Stimulated activated naive CD8-positive, alpha-beta T cell treated with anti-CD3 and anti-CD28 coated beads, Interleukin-15, Interleukin-2, amounts not matched to agents 100 U/mL and 50 U/mL, for 24 hours (primary cell): Measurements from ENCODE around the gene COQ8A.

Experiments
- ATAC-seq: fragments of 150-1000 bp; cut with Tn5 transposase; one replicate; pipeline ENCODE4 v1.10.0; 2021
- DNase-seq: peaks from one replicate; pipeline ENCODE4 v3.0.0; 2021

The COQ8A gene

DNA sequence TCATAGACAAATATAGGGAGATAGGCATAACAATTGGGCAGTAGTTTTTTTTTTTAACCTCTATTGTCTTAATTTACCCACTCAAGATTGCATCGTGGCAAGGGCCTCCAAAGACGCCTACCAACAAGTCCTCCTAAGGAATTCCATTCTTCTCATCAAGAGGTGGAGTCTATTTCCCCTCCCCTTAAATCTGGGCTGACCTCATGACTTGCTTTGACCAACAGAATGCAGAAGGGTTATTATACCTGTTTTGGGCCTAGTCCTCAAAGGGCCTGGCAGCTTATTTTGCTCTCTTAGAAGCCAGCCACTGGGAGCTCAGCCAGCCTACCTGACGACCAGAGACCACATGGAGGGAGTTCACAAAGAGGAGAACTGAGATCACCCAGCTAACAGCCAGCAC is 92.3 kb downstream of the COQ8A start:
- ATAC-seq (no peak), DNase-seq (no peak)

DNA sequence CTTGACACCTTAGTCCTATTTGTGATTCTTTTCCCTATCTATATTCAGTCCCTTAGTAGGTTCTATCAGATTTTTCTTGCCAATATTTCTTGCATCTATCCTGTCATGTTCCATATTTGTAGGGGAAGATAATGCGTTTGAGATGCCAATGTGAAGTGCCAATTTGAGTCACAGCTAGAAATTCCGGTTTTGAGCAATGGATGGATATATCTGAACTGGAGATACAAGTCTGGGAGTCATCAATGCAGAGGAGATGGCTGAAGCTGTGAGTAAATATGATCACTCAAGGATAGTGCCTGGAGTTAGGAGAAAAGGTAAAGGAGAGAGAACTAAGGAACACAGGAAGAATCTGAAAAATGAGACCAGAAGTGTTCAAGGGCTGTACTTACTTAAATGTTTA is 93.8 kb downstream of the COQ8A start:
- DNase-seq = no peak

DNA sequence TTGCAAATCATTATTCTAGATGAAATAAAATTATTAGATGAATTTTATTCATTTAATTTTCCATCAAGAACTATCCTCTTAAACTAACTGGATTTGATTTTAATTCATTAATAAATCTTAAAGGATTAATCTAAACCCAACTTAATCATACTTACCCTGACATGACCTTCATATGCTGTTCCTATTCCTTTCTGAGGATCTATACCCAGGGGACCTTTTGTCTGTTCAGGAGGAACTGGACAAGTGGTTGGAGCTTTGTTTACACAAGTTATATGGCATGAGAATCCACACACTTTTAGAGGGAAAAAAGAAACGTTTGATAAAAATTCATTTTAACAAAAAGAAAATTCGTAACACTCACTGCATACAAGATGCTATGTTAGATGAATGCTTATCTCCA is 95.2 kb downstream of the COQ8A start:
- ATAC-seq (no peak), DNase-seq (no peak)

More for the DNA sequence above, 93.8 kb downstream of the COQ8A start:
- ATAC-seq = no peak

GRCh38 chr1:227037121-227037520 is 97.0 kb downstream of the COQ8A start:
- DNase-seq (no peak), ATAC-seq (no peak)
